Muscle layer of duodenum (tissue), 2 donors: Measurements from ENCODE around the gene TRIOBP.
"Not testable (repeated sequence)": the region's sequence is repeated elsewhere in the genome, so short reads cannot be mapped to it uniquely, and the experiment has no call there.

Experiments
- H3K27ac ChIP-seq: one replicate; pipeline ENCODE4 v1.7.0; 2013; ENCODE audit warnings: mild to moderate bottlenecking, low read length
- H3K27me3 ChIP-seq: one replicate; pipeline ENCODE4 v1.7.0; 2013; ENCODE audit warnings: low read depth, mild to moderate bottlenecking, control low read depth, low read length
- H3K36me3 ChIP-seq, 2 donors: one replicate each; pipeline ENCODE4 v1.7.0; 2013; ENCODE audit warnings: low read length in 2 of 2, control low read depth in 1 of 2, mild to moderate bottlenecking in 1 of 2; ENCODE audit not compliant: insufficient read depth in 2 of 2, control insufficient read depth in 1 of 2
- H3K4me1 ChIP-seq, 2 donors: one replicate each; pipeline ENCODE4 v1.7.0; 2013; ENCODE audit warnings: low read length in 2 of 2, mild to moderate bottlenecking in 2 of 2, control low read depth in 1 of 2, moderate library complexity in 1 of 2; ENCODE audit not compliant: insufficient read depth in 2 of 2, control insufficient read depth in 1 of 2
- H3K4me3 ChIP-seq, 2 donors: one replicate each; pipeline ENCODE4 v1.7.0; 2013; ENCODE audit warnings: low read length in 2 of 2, low read depth in 1 of 2, mild to moderate bottlenecking in 1 of 2
- H3K9me3 ChIP-seq, 2 donors: one replicate each; pipeline ENCODE4 v1.7.0; 2013; ENCODE audit warnings: low read length in 2 of 2, control low read depth in 1 of 2, mild to moderate bottlenecking in 1 of 2; ENCODE audit not compliant: control insufficient read depth in 1 of 2
- donor health status: healthy.

TRIOBP gene

GRCh38 chr22:37717746-37718305 is 21.0 kb downstream of the TRIOBP start:
- not testable (repeated sequence) for H3K36me3 ChIP-seq, H3K27me3 ChIP-seq, H3K4me3 ChIP-seq, H3K4me1 ChIP-seq, H3K27ac ChIP-seq, H3K9me3 ChIP-seq

GRCh38 chr22:37725551-37726240 is 28.8 kb downstream of the TRIOBP start:
- no peak overlapping the region for H3K4me3 ChIP-seq
- no peak overlapping the region for H3K27ac ChIP-seq

GRCh38 chr22:37726241-37726887 is 29.5 kb downstream of the TRIOBP start:
- H3K4me1 ChIP-seq: peaks cover 4 to 12% of the 10 kb centered on the region in 2 donors
- no peaks in the 10 kb centered on the region for H3K36me3 ChIP-seq
- no peaks in the 10 kb centered on the region for H3K27me3 ChIP-seq
- no peak overlapping the region for H3K27ac ChIP-seq
- no peak overlapping the region for H3K4me3 ChIP-seq
- H3K9me3 ChIP-seq: no peaks in the 10 kb centered on the region

More at GRCh38 chr22:37725551-37726240, 28.8 kb downstream of the TRIOBP start:
- Histone ChIP-seq H3K27me3 (no peaks in the 10 kb centered on the region), H3K9me3 (no peaks in the 10 kb centered on the region), H3K4me1 (peaks cover 4 to 12% of the 10 kb centered on the region in 2 donors), H3K36me3 (no peaks in the 10 kb centered on the region)

DNA sequence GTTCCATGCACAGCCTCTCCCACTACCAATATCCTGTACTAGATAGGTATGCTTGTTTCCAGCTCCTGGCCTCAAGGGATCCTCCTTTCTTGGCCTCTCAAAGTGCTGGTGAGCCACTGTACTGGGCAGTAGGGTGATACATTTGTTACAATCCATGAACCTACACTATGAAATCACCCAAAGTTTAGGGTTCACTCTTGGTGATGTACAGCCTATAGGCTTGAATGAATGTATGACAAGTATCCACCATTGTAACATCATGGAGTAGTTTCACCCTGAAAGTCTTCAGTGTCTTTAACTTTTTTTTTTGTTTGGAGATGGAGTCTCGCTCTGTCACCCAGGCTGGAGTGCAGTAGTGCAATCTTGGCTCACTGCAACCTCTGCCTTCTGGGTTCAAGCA is 31.8 kb downstream of the TRIOBP start:
- Histone ChIP-seq H3K27me3 (no peaks in the 10 kb centered on the region), H3K36me3 (no peaks in the 10 kb centered on the region), H3K27ac (no peak overlapping the region), H3K4me1 (peaks cover 4 to 12% of the 10 kb centered on the region in 2 donors), H3K9me3 (no peaks in the 10 kb centered on the region), H3K4me3 (no peak overlapping the region)

GRCh38 chr22:37731804-37732471 is 35.1 kb downstream of the TRIOBP start:
- Histone ChIP-seq H3K27ac (no peak overlapping the region), H3K9me3 (no peaks in the 10 kb centered on the region), H3K4me3 (no peak overlapping the region), H3K36me3 (no peaks in the 10 kb centered on the region), H3K4me1 (peaks cover 4 to 12% of the 10 kb centered on the region in 2 donors), H3K27me3 (no peaks in the 10 kb centered on the region)

DNA sequence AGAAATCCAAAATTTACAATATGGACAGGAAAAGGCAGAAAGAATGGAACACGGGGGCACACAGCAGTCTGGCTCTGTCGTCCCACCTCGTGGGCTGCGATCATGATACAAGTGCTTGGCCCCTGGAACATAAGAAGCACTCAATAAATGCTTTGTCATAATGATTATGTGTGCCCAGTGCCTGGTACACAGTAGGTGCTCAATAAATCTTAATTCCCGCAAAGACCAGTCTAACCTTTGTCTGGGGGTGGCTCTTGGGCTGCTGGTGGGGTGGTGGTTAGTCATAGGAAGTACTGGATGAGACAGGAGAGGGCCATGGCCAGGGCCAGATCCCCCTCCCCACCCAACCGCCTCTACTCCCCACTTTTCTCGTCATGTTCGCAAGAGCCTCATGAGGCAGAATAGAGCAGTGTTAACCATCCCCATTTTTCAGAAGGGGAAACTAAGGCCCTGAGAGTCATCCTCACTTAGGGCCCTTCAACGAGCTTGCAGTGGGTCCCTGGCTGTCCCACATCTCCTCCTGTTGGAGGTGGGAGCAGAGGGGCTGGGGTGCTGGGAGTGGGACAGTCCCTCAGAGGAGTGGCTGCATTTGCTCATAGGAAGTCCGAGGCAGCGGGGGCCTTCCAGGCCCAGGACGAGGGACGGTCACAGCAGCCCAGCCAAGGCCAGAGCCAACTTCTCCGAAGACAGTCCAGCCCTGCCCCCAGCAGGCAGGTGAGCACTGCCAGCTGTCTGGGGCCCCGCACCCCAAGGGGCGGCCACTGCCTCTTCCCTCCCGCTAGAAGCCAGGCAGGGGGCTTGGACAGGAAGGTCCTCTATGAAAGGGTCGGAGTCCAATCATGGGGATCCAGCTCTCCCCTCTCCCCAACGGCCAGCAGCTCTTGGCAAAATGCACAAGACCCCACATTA is 36.1 kb downstream of the TRIOBP start:
- no peaks in the 10 kb centered on the region for H3K9me3 ChIP-seq
- peaks cover 4 to 7% of the 10 kb centered on the region in 2 donors for H3K4me1 ChIP-seq
- no peak overlapping the region for H3K4me3 ChIP-seq
- H3K36me3 ChIP-seq: no peaks in the 10 kb centered on the region
- no peaks in the 10 kb centered on the region for H3K27me3 ChIP-seq
- H3K27ac ChIP-seq: no peak overlapping the region

GRCh38 chr22:37733625-37734401 is 37.0 kb downstream of the TRIOBP start:
- H3K4me1 ChIP-seq: peaks cover under 1 to 4% of the 10 kb centered on the region in 2 donors
- H3K4me3 ChIP-seq: no peak overlapping the region
- H3K9me3 ChIP-seq: no peaks in the 10 kb centered on the region
- H3K36me3 ChIP-seq: no peaks in the 10 kb centered on the region
- H3K27me3 ChIP-seq: no peaks in the 10 kb centered on the region
- no peak overlapping the region for H3K27ac ChIP-seq

GRCh38 chr22:37734402-37734700 is 37.5 kb downstream of the TRIOBP start:
- H3K36me3 ChIP-seq: no peaks in the 10 kb centered on the region
- H3K4me1 ChIP-seq: peaks cover 0 to 4% of the 10 kb centered on the region in 2 donors
- H3K27ac ChIP-seq: no peak overlapping the region

DNA sequence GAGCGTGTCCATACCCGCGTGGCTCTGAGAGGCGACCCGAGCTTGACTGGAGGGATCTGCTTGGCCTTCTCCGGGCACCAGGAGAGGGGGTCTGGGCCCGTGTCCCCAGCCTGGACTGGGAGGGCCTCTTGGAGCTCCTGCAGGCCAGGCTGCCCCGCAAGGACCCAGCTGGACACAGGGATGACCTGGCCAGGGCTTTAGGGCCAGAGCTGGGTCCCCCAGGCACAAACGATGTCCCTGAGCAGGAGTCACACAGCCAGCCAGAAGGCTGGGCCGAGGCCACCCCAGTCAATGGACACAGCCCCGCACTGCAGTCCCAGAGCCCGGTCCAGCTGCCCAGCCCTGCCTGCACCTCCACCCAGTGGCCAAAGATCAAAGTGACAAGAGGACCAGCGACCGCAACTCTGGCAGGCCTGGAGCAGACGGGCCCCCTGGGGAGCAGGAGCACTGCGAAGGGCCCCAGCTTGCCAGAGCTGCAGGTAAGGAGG is 38.2 kb downstream of the TRIOBP start:
- Histone ChIP-seq H3K36me3 (no peaks in the 10 kb centered on the region), H3K27me3 (no peaks in the 10 kb centered on the region), H3K4me1 (peaks cover 4% of the 10 kb centered on the region in 2 donors), H3K4me3 (no peak overlapping the region), H3K27ac (no peak overlapping the region), H3K9me3 (no peaks in the 10 kb centered on the region)

More at GRCh38 chr22:37734402-37734700, 37.5 kb downstream of the TRIOBP start:
- no peaks in the 10 kb centered on the region for H3K27me3 ChIP-seq
- H3K4me3 ChIP-seq: no peak overlapping the region
- no peaks in the 10 kb centered on the region for H3K9me3 ChIP-seq

- Histone ChIP-seq H3K27me3 (no peaks in the 10 kb centered on the region), H3K9me3 (no peaks in the 10 kb centered on the region), H3K4me1 (peaks cover 22 to 40% of the 10 kb centered on the region in 2 donors), H3K36me3 (no peaks in the 10 kb centered on the region), H3K27ac (no peak overlapping the region), H3K4me3 (no peak overlapping the region)
Measured at GRCh38 chr22:37739035-37739434, 42.2 kb downstream of the TRIOBP start.
